Activated CD8-positive, alpha-beta memory T cell treated with anti-CD3 and anti-CD28 coated beads for 48 hours (primary cell): ENCODE results near the gene CCNK.

ENCODE experiments used
- DNase-seq, 3 experiments: peaks; one replicate each; pipeline ENCODE4 v3.0.0-alpha.2; 2020; ENCODE audit warnings: low read depth in 2 of 3, low spot score in 2 of 3

The CCNK gene

GRCh38 chr14:99532310-99532709 lies 51.1 kb downstream of the CCNK start:
- no peak for DNase-seq

- no peak for DNase-seq
Measured at GRCh38 chr14:99534333-99534732, 53.1 kb downstream of the CCNK start.

- DNase-seq, result no peak
Measured at GRCh38 chr14:99534863-99535262, 53.7 kb downstream of the CCNK start.

GRCh38 chr14:99535448-99535847 lies 54.2 kb downstream of the CCNK start:
- DNase-seq, result no peak

- no peak for DNase-seq
Measured at GRCh38 chr14:99535908-99536778, 54.9 kb downstream of the CCNK start.

GRCh38 chr14:99537399-99537798 lies 56.2 kb downstream of the CCNK start:
- no peak for DNase-seq

- no peak for DNase-seq
Measured at GRCh38 chr14:99538275-99538674, 57.1 kb downstream of the CCNK start.

- DNase-seq, result no peak
Measured at GRCh38 chr14:99538733-99539132, 57.5 kb downstream of the CCNK start.

GRCh38 chr14:99539491-99539890 lies 58.3 kb downstream of the CCNK start:
- no peak for DNase-seq

- no peak for DNase-seq
Measured at GRCh38 chr14:99540196-99541032, 59.2 kb downstream of the CCNK start.

GRCh38 chr14:99541211-99541610 lies 60.0 kb downstream of the CCNK start:
- DNase-seq, result no peak

GRCh38 chr14:99541677-99542470 lies 60.7 kb downstream of the CCNK start:
- no peak for DNase-seq

GRCh38 chr14:99542566-99542965 lies 61.4 kb downstream of the CCNK start:
- no peak for DNase-seq

- no peak for DNase-seq
Measured at GRCh38 chr14:99543370-99543769, 62.2 kb downstream of the CCNK start.

GRCh38 chr14:99543985-99544384 lies 62.8 kb downstream of the CCNK start:
- no peak for DNase-seq

GRCh38 chr14:99544991-99545390 lies 63.8 kb downstream of the CCNK start:
- DNase-seq, result no peak

GRCh38 chr14:99545586-99545985 lies 64.4 kb downstream of the CCNK start:
- DNase-seq, result no peak

GRCh38 chr14:99546234-99546879 lies 65.1 kb downstream of the CCNK start:
- no peak for DNase-seq

GRCh38 chr14:99548255-99548654 lies 67.0 kb downstream of the CCNK start:
- no peak for DNase-seq

- no peak for DNase-seq
Measured at GRCh38 chr14:99548871-99549515, 67.8 kb downstream of the CCNK start.
